ENCODE measurements around the gene ARHGAP18.

ARHGAP18 gene

DNA sequence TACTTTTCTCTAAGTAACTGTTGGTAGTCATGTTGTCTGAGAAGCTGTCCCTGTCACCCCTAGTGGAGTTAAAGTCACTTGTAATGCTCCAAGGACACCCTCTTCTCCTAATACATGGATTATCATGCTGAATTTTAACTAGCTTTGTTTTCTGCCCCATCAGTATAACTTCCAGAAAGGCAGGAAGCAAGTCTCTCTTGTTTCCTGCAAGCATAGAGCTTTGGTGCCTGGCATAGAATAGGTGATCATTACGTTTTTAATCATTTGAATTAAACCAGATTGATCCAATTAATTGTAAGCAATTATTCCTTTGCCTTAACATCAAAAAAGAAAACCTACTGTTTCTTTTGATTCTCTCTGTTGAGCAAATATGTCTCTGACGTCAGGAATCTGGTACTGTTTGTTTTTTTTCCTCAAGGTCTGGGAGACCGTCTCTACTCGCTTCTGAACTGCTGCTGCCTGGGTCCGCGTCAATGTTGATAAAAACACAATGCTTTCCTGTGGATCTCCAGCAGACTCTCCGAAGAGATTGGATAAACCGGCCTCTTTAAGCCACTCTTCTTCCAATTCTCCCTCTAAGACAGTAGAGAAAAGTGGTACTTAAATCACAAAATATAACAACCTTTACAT, 71.8 kb downstream of the ARHGAP18 start:
- DNase-seq = no peak

DNA sequence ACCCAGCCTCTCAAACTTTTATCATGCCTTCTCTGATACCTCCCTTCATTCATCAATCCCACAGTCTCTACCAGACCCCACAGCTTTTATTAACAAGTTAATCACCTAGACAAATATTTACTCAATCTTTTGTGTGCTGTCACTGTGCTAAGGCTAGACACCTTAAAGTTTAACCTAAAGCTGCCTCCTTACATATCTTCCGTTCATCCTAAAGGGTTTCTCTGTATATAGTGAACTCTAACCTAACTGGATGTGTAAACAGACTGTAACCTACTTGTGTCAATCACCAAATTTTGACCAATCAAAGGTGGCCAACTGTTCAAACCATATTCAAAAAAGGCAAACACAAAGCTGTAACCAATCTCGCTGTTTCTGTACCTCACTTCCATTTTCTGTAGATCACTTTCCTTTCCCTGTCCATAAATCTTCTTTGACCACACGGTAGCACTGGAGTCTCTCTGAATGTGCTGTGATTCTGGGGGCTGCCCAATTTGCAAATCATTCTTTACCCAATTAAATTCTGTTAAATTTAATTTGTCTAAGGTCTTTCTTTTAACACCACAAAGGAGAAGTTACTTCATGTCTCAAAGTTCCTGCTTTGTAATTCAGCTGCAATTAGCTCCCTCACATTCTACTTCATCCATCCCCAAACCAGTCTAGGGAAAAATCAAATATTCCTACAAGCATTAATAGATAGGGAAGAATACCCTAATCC, 72.5 kb downstream of the ARHGAP18 start:
- DNase-seq = no peak

GRCh38 chr6:129635396-129636130, 74.4 kb downstream of the ARHGAP18 start:
- DNase-seq = no peak

- no peak for DNase-seq
Measured at GRCh38 chr6:129634411-129635230, 75.4 kb downstream of the ARHGAP18 start.

DNA sequence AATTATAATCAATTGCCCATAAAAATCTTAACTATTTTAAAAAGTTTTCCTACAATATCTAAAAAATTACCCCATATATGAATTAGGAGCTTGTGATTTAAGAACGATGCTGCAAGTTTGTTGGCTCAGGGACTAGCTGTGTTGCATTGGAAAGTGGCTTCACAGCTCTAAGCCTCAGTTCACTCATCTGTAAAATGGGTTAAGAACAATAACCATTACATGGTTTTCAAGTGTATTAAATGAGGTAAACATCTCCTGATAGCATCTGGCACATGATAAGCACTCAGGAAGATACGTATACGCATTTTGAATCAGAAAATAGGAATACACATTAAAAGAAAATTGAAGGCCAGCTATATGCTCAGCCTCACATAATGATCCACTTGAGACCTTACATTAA, 76.4 kb downstream of the ARHGAP18 start:
- DNase-seq = no peak

DNA sequence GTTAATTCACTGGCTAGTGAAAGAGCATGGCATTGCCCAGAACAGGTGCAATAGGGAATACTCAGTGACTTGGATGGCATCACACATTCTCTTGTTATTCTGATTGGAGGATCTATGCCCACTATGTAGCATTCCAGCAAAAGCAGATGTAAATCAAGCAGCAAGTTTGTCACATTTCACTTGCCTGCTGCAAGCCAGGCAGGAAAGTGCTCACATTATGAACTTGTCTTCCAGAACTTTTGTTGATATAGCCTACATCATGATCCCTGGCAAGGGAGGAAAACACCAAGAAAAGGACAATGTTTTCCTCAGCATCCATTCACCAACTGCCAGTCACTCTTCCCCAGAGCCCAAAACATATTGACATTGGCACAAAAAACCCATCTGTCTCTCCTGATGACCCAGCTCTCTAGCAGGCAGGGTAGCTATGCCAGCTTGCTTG, 77.8 kb downstream of the ARHGAP18 start:
- no peak for DNase-seq

GRCh38 chr6:129631070-129631469, 78.9 kb downstream of the ARHGAP18 start:
- DNase-seq = no peak

- DNase-seq = no peak
Measured at GRCh38 chr6:129630596-129630995, 79.4 kb downstream of the ARHGAP18 start.

- DNase-seq = no peak
Measured at GRCh38 chr6:129628101-129628815, 81.7 kb downstream of the ARHGAP18 start.

- DNase-seq = no peak
Measured at GRCh38 chr6:129624488-129624887, 85.5 kb downstream of the ARHGAP18 start.

GRCh38 chr6:129623008-129623732, 86.8 kb downstream of the ARHGAP18 start:
- DNase-seq = no peak

DNA sequence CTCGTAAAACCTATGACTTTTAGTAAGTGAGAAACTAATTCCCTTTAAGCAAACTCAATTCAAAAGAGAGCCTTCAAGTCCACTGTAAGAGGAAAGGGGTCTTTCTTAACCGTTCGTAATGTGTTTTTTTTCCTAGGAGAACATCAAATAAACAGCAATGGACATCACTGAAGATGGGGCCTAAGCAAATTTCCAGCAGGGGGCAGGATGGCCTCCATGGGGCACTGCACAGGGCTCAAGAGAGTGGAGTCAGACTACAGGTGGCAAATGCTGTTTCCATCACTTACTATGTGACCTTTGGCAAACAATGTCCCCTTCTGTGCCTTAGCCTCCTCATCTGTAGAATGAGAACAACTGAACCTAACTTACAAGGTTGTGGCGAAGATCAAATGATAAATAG, 88.7 kb downstream of the ARHGAP18 start:
- DNase-seq = peak; percentile 39

GRCh38 chr6:129620234-129620610, 89.8 kb downstream of the ARHGAP18 start:
- no peak for DNase-seq

GRCh38 chr6:129619579-129620233, 90.3 kb downstream of the ARHGAP18 start:
- DNase-seq = no peak

DNA sequence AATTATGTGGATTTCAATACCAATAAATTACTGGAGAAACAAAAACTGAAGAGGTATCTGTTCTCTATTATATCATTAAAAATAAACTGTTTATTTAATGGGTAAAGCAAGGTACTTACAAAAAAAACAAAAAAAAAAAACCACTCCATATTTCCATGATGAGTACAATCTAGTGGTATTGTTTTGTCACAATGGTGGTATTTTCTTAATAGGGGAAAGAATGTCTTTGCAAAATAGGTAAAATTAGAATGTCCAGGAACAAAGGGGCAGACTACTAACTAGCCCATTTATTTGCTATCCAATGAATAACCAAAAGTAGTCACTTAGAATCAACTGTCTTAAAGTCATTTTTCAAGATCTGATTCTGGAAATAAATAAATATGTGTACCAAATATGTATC, 92.0 kb downstream of the ARHGAP18 start:
- DNase-seq = no peak

DNA sequence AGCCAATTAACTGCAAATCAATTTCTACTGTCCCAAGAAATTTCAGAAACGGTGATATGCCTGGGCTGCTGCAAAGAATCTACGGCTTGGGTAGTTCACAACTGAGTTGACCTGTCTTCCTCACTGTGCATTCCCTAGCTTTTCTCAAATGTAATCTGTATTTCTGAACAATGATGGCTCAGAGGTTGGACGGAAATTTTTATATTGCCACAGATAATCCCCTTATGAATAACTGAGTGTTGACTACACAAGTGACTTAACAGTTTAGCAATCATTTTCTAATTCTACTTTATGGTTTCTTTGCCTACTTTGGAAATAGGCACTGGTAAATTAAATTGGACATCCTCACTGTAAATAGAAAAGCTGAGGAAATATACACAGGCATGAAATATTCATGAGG, 94.5 kb downstream of the ARHGAP18 start:
- no peak for DNase-seq

GRCh38 chr6:129615020-129615419, 95.0 kb downstream of the ARHGAP18 start:
- no peak for DNase-seq

DNA sequence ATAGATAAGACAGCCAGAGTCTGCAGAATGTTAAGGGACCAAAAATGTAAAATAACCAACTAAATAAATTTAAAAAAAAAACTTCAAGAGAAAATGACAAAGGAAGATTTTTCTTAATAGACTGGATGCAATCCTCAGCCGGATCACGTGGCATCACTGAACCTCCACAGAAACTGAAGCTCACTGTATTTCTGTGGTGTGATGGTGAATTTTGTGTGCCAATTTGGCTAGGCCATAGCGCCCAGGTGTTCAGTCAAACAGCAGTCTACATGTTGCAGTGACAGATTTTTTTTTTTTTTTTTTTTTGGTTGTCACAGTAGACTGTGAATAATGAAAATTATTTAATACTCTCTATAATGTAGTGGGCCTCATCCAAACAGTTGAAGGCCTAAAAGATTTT, 95.5 kb downstream of the ARHGAP18 start:
- DNase-seq = no peak

DNA sequence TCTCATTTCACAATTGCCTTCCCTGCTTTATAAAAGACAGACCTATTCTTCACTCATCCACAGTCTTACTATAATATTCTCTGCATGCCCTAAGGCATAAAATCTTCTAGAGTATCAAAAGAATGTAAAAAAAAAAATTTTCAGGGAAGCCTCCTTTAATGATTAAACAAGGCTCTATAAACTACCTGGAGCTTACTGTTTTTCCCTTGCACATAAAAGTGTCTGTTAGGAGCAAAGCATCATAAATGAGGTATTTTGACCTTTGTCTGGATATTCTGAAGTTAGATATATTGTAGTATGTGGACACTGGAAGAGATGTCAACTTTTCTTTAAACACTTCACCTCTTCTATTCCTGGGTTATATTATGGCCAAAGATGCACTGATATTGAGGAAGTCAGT, 97.5 kb downstream of the ARHGAP18 start:
- DNase-seq = no peak

GRCh38 chr6:129609635-129610034, 100.3 kb downstream of the ARHGAP18 start:
- no peak for DNase-seq

- DNase-seq = no peak
Measured at GRCh38 chr6:129608886-129609537, 101.0 kb downstream of the ARHGAP18 start.

All from stimulated activated CD4-positive, alpha-beta T cell treated with anti-CD3 and anti-CD28 coated beads, Interleukin-4, amount 100 ng/mL, for 1 hour (primary cell).